Astrocyte (in vitro differentiated cells and primary cell): Measurements from ENCODE around the gene TSHZ1. TPM values are rescaled to one million over a fixed set of nuclear protein-coding genes. Genes with fewer than 3 reads are reported as not detected.

Experiments
- DNase-seq: peaks from one replicate; pipeline ENCODE4 v3.0.0-alpha.2; 2010; ENCODE audit warnings: low read depth
- FAIRE-seq: peaks from 2 replicates; lab custom pipeline; 2011; peaks lifted over from hg19 to GRCh38; lab: Jason Lieb, UNC
- H2AFZ ChIP-seq: 2 replicates; pipeline ENCODE4 v1.6.0; 2012; ENCODE audit warnings: low read depth, low read length, inconsistent platforms
- H3K27ac ChIP-seq: 2 replicates; pipeline ENCODE4 v1.5.1; 2011; ENCODE audit warnings: low read depth, low read length, inconsistent platforms
- H3K27me3 ChIP-seq: 2 replicates; pipeline ENCODE4 v1.6.0; 2011; ENCODE audit warnings: low read length, inconsistent platforms; ENCODE audit not compliant: insufficient read depth
- H3K36me3 ChIP-seq: 2 replicates; pipeline ENCODE4 v1.5.1; 2011; ENCODE audit warnings: low read length, inconsistent platforms; ENCODE audit not compliant: insufficient read depth
- H3K4me1 ChIP-seq: 2 replicates; pipeline ENCODE4 v1.5.1; 2011; ENCODE audit warnings: low read length, inconsistent platforms; ENCODE audit not compliant: insufficient read depth
- H3K4me2 ChIP-seq: 2 replicates; pipeline ENCODE4 v1.6.0; 2012; ENCODE audit warnings: low read length, inconsistent platforms
- H3K4me3 ChIP-seq: 2 replicates; pipeline ENCODE4 v1.5.1; 2011; ENCODE audit warnings: low read depth, mild to moderate bottlenecking, low read length, inconsistent platforms; ENCODE audit not compliant: insufficient read depth
- H3K79me2 ChIP-seq: 2 replicates; pipeline ENCODE4 v1.6.0; 2012; ENCODE audit warnings: mild to moderate bottlenecking, low read length, inconsistent platforms; ENCODE audit not compliant: insufficient read depth
- H3K9ac ChIP-seq: 2 replicates; pipeline ENCODE4 v1.6.0; 2012; ENCODE audit warnings: mild to moderate bottlenecking, low read length, inconsistent platforms
- H3K9me3 ChIP-seq: 2 replicates; pipeline ENCODE4 v1.5.1; 2012; ENCODE audit warnings: low read depth, mild to moderate bottlenecking, low read length, inconsistent platforms; ENCODE audit not compliant: insufficient read depth
- H4K20me1 ChIP-seq: 2 replicates; pipeline ENCODE4 v1.6.0; 2012; ENCODE audit warnings: low read length, inconsistent platforms; ENCODE audit not compliant: insufficient read depth
- H3K27ac Mint-ChIP-seq: one replicate; pipeline ENCODE4 v1.8.0; 2021; ENCODE audit warnings: mild to moderate bottlenecking, mixed read lengths; ENCODE audit not compliant: unreplicated experiment
- H3K27me3 Mint-ChIP-seq: one replicate; pipeline ENCODE4 v1.8.0; 2021; ENCODE audit warnings: low read depth, mixed read lengths; ENCODE audit not compliant: unreplicated experiment
- H3K36me3 Mint-ChIP-seq: one replicate; pipeline ENCODE4 v1.8.0; 2021; ENCODE audit warnings: low read depth, mixed read lengths; ENCODE audit not compliant: unreplicated experiment
- H3K4me1 Mint-ChIP-seq: one replicate; pipeline ENCODE4 v1.8.0; 2021; ENCODE audit warnings: low read depth, mixed read lengths; ENCODE audit not compliant: unreplicated experiment
- H3K4me3 Mint-ChIP-seq: one replicate; pipeline ENCODE4 v1.8.0; 2021; ENCODE audit warnings: mild to moderate bottlenecking, moderate library complexity, mixed read lengths; ENCODE audit not compliant: unreplicated experiment
- H3K9me3 Mint-ChIP-seq: one replicate; pipeline ENCODE4 v1.8.0; 2021; ENCODE audit warnings: mild to moderate bottlenecking, mixed read lengths; ENCODE audit not compliant: unreplicated experiment
- EZH2 ChIP-seq: IDR thresholded peaks from 2 replicates; pipeline ENCODE4 v1.6.1; 2012; ENCODE audit warnings: mild to moderate bottlenecking, low read length, inconsistent platforms; ENCODE audit not compliant: insufficient read depth
- total RNA-seq: library from RNA; stranded (reverse); gene quantifications from 2 replicates; pipeline ENCODE4 v1.2.1, GENCODE V29; 2021
- TF ChIP-seq, protein P1 (sequence below): IDR thresholded peaks from 2 replicates; pipeline ENCODE4 v1.5.1; 2011; ENCODE audit warnings: low read depth, mild to moderate bottlenecking, inconsistent platforms, low read length, moderate library complexity; ENCODE audit not compliant: insufficient read depth

The TSHZ1 gene
- total RNA-seq, 1 donor from 2014 or later: 2.9 TPM

GRCh38 chr18:75316223-75316622 is 105.6 kb downstream of the TSHZ1 start:
- H3K4me1 Mint-ChIP-seq: no peaks in the 10 kb centered on the region
- no peak overlapping the region for H3K4me3 ChIP-seq
- H3K36me3 ChIP-seq: no peaks in the 10 kb centered on the region
- H3K9ac ChIP-seq: no peak overlapping the region
- no peak overlapping the region for H3K27ac Mint-ChIP-seq
- no peaks in the 10 kb centered on the region for H3K36me3 Mint-ChIP-seq
- DNase-seq (no peak), FAIRE-seq (no peak)
- no peak for TF ChIP-seq EZH2
- TF ChIP-seq, protein P1, sequence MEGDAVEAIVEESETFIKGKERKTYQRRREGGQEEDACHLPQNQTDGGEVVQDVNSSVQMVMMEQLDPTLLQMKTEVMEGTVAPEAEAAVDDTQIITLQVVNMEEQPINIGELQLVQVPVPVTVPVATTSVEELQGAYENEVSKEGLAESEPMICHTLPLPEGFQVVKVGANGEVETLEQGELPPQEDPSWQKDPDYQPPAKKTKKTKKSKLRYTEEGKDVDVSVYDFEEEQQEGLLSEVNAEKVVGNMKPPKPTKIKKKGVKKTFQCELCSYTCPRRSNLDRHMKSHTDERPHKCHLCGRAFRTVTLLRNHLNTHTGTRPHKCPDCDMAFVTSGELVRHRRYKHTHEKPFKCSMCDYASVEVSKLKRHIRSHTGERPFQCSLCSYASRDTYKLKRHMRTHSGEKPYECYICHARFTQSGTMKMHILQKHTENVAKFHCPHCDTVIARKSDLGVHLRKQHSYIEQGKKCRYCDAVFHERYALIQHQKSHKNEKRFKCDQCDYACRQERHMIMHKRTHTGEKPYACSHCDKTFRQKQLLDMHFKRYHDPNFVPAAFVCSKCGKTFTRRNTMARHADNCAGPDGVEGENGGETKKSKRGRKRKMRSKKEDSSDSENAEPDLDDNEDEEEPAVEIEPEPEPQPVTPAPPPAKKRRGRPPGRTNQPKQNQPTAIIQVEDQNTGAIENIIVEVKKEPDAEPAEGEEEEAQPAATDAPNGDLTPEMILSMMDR: no peak
- no peaks in the 10 kb centered on the region for H3K9me3 ChIP-seq
- no peak overlapping the region for H2AFZ ChIP-seq
- H3K4me2 ChIP-seq: no peak overlapping the region
- H3K4me3 Mint-ChIP-seq: no peak overlapping the region
- H3K27me3 ChIP-seq: no peaks in the 10 kb centered on the region
- peaks cover 7% of the 10 kb centered on the region for H3K27me3 Mint-ChIP-seq
- H3K4me1 ChIP-seq: no peaks in the 10 kb centered on the region
- no peaks in the 10 kb centered on the region for H4K20me1 ChIP-seq
- H3K79me2 ChIP-seq: no peaks in the 10 kb centered on the region
- no peaks in the 10 kb centered on the region for H3K9me3 Mint-ChIP-seq
- no peak overlapping the region for H3K27ac ChIP-seq

GRCh38 chr18:75316826-75317225 is 106.2 kb downstream of the TSHZ1 start:
- DNase-seq (no peak), FAIRE-seq (no peak)
- no peak overlapping the region for H3K4me3 Mint-ChIP-seq
- Histone ChIP-seq H2AFZ (no peak overlapping the region), H3K4me3 (no peak overlapping the region), H3K4me2 (no peak overlapping the region), H3K27ac (no peak overlapping the region), H3K9ac (no peak overlapping the region), H4K20me1 (no peaks in the 10 kb centered on the region), H3K9me3 (no peaks in the 10 kb centered on the region), H3K4me1 (no peaks in the 10 kb centered on the region), H3K79me2 (no peaks in the 10 kb centered on the region), H3K27me3 (no peaks in the 10 kb centered on the region), H3K36me3 (no peaks in the 10 kb centered on the region)
- H3K27ac Mint-ChIP-seq: no peak overlapping the region
- no peaks in the 10 kb centered on the region for H3K9me3 Mint-ChIP-seq
- TF ChIP-seq EZH2: no peak
- TF ChIP-seq, protein P1: no peak
- H3K4me1 Mint-ChIP-seq: no peaks in the 10 kb centered on the region
- peaks cover 5% of the 10 kb centered on the region for H3K27me3 Mint-ChIP-seq
- no peaks in the 10 kb centered on the region for H3K36me3 Mint-ChIP-seq

GRCh38 chr18:75317300-75317699 is 106.7 kb downstream of the TSHZ1 start:
- Histone ChIP-seq H3K9me3 (no peaks in the 10 kb centered on the region), H3K4me1 (no peaks in the 10 kb centered on the region), H2AFZ (no peak overlapping the region), H3K36me3 (no peaks in the 10 kb centered on the region), H3K79me2 (no peaks in the 10 kb centered on the region), H4K20me1 (no peaks in the 10 kb centered on the region), H3K9ac (no peak overlapping the region), H3K4me3 (no peak overlapping the region), H3K27me3 (no peaks in the 10 kb centered on the region), H3K4me2 (no peak overlapping the region), H3K27ac (no peak overlapping the region)
- H3K36me3 Mint-ChIP-seq: no peaks in the 10 kb centered on the region
- H3K9me3 Mint-ChIP-seq: no peaks in the 10 kb centered on the region
- H3K4me3 Mint-ChIP-seq: no peak overlapping the region
- FAIRE-seq: no peak
- TF ChIP-seq EZH2: no peak
- TF ChIP-seq, protein P1: no peak
- H3K27ac Mint-ChIP-seq: no peak overlapping the region
- no peaks in the 10 kb centered on the region for H3K4me1 Mint-ChIP-seq
- DNase-seq: no peak
- H3K27me3 Mint-ChIP-seq: peaks cover 5% of the 10 kb centered on the region
